ENCODE measurements around the gene CHID1. TPM values are rescaled to one million over a fixed set of nuclear protein-coding genes. Genes with fewer than 3 reads are reported as not detected.

CHID1 gene
- total and polyA plus RNA-seq, 2 of the 8 experiments (the other 6 are each of a cell fraction or from before 2014, with no cell fraction given) = 81.2 to 88.5 TPM

DNA sequence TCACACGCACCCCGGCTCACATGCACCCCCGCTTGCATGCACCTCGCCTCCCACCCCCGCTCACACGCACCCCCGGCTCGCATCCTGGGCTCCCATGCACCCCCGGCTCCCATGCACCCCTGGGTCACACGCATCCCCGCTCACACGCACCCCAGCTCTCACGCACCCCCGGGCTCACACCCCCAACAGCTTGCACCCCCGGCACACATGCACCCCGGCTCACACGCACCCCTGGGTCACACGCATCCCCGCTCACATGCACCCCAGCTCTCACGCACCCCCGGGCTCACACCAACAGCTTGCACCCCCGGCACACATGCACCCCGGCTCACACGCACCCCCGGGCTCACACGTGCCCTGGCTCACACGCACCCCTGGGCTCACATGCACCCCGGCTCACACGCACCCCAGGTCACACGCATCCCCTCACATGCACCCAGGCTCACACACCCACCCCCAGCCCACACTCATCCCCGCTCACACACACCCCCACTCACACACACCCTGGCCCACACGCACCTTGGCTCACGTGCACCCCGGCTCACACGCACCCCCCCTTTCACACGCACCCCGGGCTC lies 51.8 kb downstream of the CHID1 start:
- no peak overlapping the region for H2BK20ac ChIP-seq (ENCODE audit: low read length)
- CTCF ChIA-PET (ENCODE audit: partially characterized antibody) = interaction anchor here (0.9 to 10.5 kb wide), 3 partner anchors 13 to 117 kb away, joined by 3 to 74 read pairs (median 17); partner anchors contain the start of gene TSPAN4
- H3K27me3 ChIP-seq (replicated peaks in 1 of 4; ENCODE audit: control insufficient read depth in 3 of 4, extremely low read depth in 1 of 4, insufficient read depth in 3 of 4, low read length in 3 of 4) = peaks cover 0 to 2% (median 0%) of the 10 kb centered on the region in 4 experiments; a peak in 2 of 7 replicates
- H3K4ac ChIP-seq (replicated peaks; ENCODE audit: insufficient read length, low read depth, low read length) = no peak overlapping the region
- H3K4me2 ChIP-seq (ENCODE audit: insufficient read depth in 1 of 2, low read depth in 2 of 2, low read length in 2 of 2) = no peak overlapping the region
- no peak overlapping the region for H4K5ac ChIP-seq (ENCODE audit: insufficient read length, low read depth, low read length)
- H3K14ac ChIP-seq (ENCODE audit: insufficient read length) = no peak overlapping the region
- no peak overlapping the region for H3K4me3 ChIP-seq (ENCODE audit: extremely low read depth in 1 of 4, insufficient read depth in 2 of 4, low read depth in 3 of 4, low read length in 4 of 4)
- H2BK15ac ChIP-seq (ENCODE audit: low read length) = no peak overlapping the region
- H4K91ac ChIP-seq (replicated peaks; ENCODE audit: insufficient read length, low read length) = no peak overlapping the region
- H3K56ac ChIP-seq (replicated peaks; ENCODE audit: insufficient read length, low read depth, low read length) = no peak overlapping the region
- H3K4me1 ChIP-seq (replicated peaks in 1 of 4; ENCODE audit: control insufficient read depth in 3 of 4, insufficient read depth in 4 of 4, low read length in 3 of 4) = peaks cover 0 to 34% (median 29%) of the 10 kb centered on the region in 4 experiments; a peak in 6 of 7 replicates
- no peak overlapping the region for H3K27ac ChIP-seq (ENCODE audit: low read depth, low read length)
- FAIRE-seq (no peak), DNase-seq (ENCODE audit: low read depth in 1 of 2, low spot score in 2 of 2) (no peak)
- no peaks in the 10 kb centered on the region for H3K79me2 ChIP-seq (ENCODE audit: control insufficient read depth in 1 of 2, insufficient read depth in 2 of 2, low read length in 2 of 2)
- H4K20me1 ChIP-seq (replicated peaks in 1 of 2; ENCODE audit: control insufficient read depth in 1 of 2, insufficient read depth in 2 of 2, low read length in 2 of 2) = peaks cover 12 to 58% of the 10 kb centered on the region in 2 experiments
- TF ChIP-seq JUN (IDR thresholded peaks at IDR 0.05; ENCODE audit: low read depth, low read length) = no peak
- TF ChIP-seq, protein P1, sequence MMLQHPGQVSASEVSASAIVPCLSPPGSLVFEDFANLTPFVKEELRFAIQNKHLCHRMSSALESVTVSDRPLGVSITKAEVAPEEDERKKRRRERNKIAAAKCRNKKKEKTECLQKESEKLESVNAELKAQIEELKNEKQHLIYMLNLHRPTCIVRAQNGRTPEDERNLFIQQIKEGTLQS (IDR thresholded peaks at IDR 0.05; ENCODE audit: insufficient read depth, low read depth, low read length) = no peak
- 92% methylated on average over 16 of the region's 37 CpGs; no CpG with 5 or more reads in 1 of the 2 experiments for WGBS, 2 experiments (ENCODE audit: extremely low coverage in 1 of 2, insufficient coverage in 1 of 2, insufficient read length in 1 of 2, insufficient replicate concordance in 2 of 2, low coverage in 1 of 2, low lambda C conversion rate in 2 of 2, missing lambda C conversion rate in 1 of 2)
- H4K8ac ChIP-seq (ENCODE audit: extremely low read depth, insufficient read depth, low read length) = no peak overlapping the region
- no peak overlapping the region for H3K18ac ChIP-seq (ENCODE audit: extremely low read depth, low read length)
- no peaks in the 10 kb centered on the region for H3K23me2 ChIP-seq (ENCODE audit: low read depth, low read length)
- no peak overlapping the region for H2BK5ac ChIP-seq (ENCODE audit: low read depth, low read length)
- H3K23ac ChIP-seq (ENCODE audit: insufficient read length) = no peak overlapping the region
- H2BK120ac ChIP-seq (replicated peaks; ENCODE audit: low read depth, low read length) = no peak overlapping the region
- no peak overlapping the region for H3K9ac ChIP-seq (replicated peaks in 1 of 4; ENCODE audit: extremely low read depth in 1 of 4, low read depth in 3 of 4, low read length in 3 of 4)
- H3K36me3 ChIP-seq (ENCODE audit: control insufficient read depth in 2 of 4, insufficient read depth in 4 of 4, low read length in 3 of 4) = no peaks in the 10 kb centered on the region
- H2AK5ac ChIP-seq (ENCODE audit: low read depth, low read length) = no peak overlapping the region
- POLR2A ChIA-PET (ENCODE audit: partially characterized antibody) = interaction anchor here (0.7 to 13.8 kb wide), 13 partner anchors 7 to 182 kb away, joined by 3 to 234 read pairs (median 4); partner anchors contain the start of genes CD151, POLR2L and TSPAN4
- no peaks in the 10 kb centered on the region for H3K9me3 ChIP-seq (ENCODE audit: insufficient read depth in 2 of 2, low read depth in 1 of 2, low read length in 1 of 2)
- no peak overlapping the region for H2BK12ac ChIP-seq (ENCODE audit: low read depth, low read length)
- peaks cover 5% of the 10 kb centered on the region for H3K79me1 ChIP-seq (ENCODE audit: low read depth, low read length)
- no peak overlapping the region for H2AFZ ChIP-seq (ENCODE audit: low read length)
